MCF 10A (cell line): Measurements from ENCODE around the gene CKS1B. TPM values are rescaled to one million over a fixed set of nuclear protein-coding genes. Genes with fewer than 3 reads are reported as not detected.
A peak's percentile ranks its signal among the peaks of the same experiment; 100 is the strongest.

Experiments
- BruUV-seq: library from RNA; stranded (reverse); fragments of 400-500 nt; replicated peaks from 2 replicates; lab custom pipeline; 2021; lab: Mats Ljungman, UMichigan
- CTCF ChIA-PET: fragments of 300-600 bp; sonication (Branson Sonifier 250); formaldehyde crosslinking; extraction: SDS; loops from one replicate; lab custom pipeline; 2021; ENCODE audit warnings: antibody characterized with exemption, inconsistent platforms; lab: Yijun Ruan, JAX
- POLR2A ChIA-PET: fragments of 300-600, 350-650 bp; sonication (Branson Sonifier 250); formaldehyde crosslinking; extraction: SDS; loops from one replicate; lab custom pipeline; 2020; ENCODE audit warnings: antibody characterized with exemption, inconsistent platforms; lab: Yijun Ruan, JAX
- DNase-seq: peaks from one replicate; pipeline ENCODE4 v3.0.0-alpha.2; 2018; ENCODE audit not compliant: unreplicated experiment
- H3K27ac Mint-ChIP-seq: one replicate; pipeline ENCODE4 v1.8.0; 2022; ENCODE audit warnings: mild to moderate bottlenecking, low read depth, mixed read lengths; ENCODE audit not compliant: unreplicated experiment
- H3K27me3 Mint-ChIP-seq: one replicate; pipeline ENCODE4 v1.8.0; 2022; ENCODE audit warnings: mixed read lengths; ENCODE audit not compliant: insufficient read depth, unreplicated experiment
- H3K36me3 Mint-ChIP-seq: one replicate; pipeline ENCODE4 v1.8.0; 2022; ENCODE audit warnings: mild to moderate bottlenecking, moderate library complexity, mixed read lengths; ENCODE audit not compliant: insufficient read depth, unreplicated experiment
- H3K4me1 Mint-ChIP-seq: one replicate; pipeline ENCODE4 v1.8.0; 2022; ENCODE audit warnings: mixed read lengths; ENCODE audit not compliant: insufficient read depth, unreplicated experiment
- H3K4me3 Mint-ChIP-seq: one replicate; pipeline ENCODE4 v1.8.0; 2022; ENCODE audit warnings: mild to moderate bottlenecking, moderate library complexity, mixed read lengths; ENCODE audit not compliant: unreplicated experiment
- H3K9me3 Mint-ChIP-seq: one replicate; pipeline ENCODE4 v1.8.0; 2022; ENCODE audit warnings: mixed read lengths; ENCODE audit not compliant: unreplicated experiment
- CTCF ChIP-seq: fragments of 200-600 bp; IDR thresholded peaks from one replicate; pipeline ENCODE4 v1.8.0; 2022; ENCODE audit warnings: antibody characterized with exemption, mild to moderate bottlenecking; ENCODE audit not compliant: unreplicated experiment
- intact Hi-C: fragments of 100-400 bp; cut with micrococcal nuclease; formaldehyde crosslinking; loops from 2 replicates; pipeline ENCODE4 v1.14.1; 2022
- total RNA-seq: library from RNA; stranded (reverse); gene quantifications from 2 replicates; pipeline ENCODE4 v1.2.3, GENCODE V29; 2022

CKS1B gene
- total RNA-seq, 1 experiment from 2014 or later = 285 TPM

- H3K4me1 Mint-ChIP-seq = peaks cover 44% of the 10 kb centered on the region
- H3K36me3 Mint-ChIP-seq = peaks cover 26% of the 10 kb centered on the region
- no peaks in the 10 kb centered on the region for H3K9me3 Mint-ChIP-seq
These were observed 17.3 kb upstream of the CKS1B start for GRCh38 chr1:154957091-154957657.

GRCh38 chr1:154958036-154958435 lies 16.4 kb upstream of the CKS1B start:
- Mint-ChIP-seq H3K36me3 (peaks cover 35% of the 10 kb centered on the region), H3K4me1 (peaks cover 49% of the 10 kb centered on the region), H3K27ac (no peak overlapping the region), H3K9me3 (no peaks in the 10 kb centered on the region), H3K27me3 (no peaks in the 10 kb centered on the region), H3K4me3 (no peak overlapping the region)
- no peak for TF ChIP-seq CTCF
- no TSS peak for BruUV-seq
- no peak for DNase-seq
- POLR2A ChIA-PET = interaction anchor here (12.3 to 39.6 kb wide), 2 partner anchors 22 to 31 kb away, joined by 114 to 1917 read pairs; partner anchors contain the start of genes CKS1B, FLAD1, LENEP and PMVK
- CTCF ChIA-PET = interaction anchor here (0.8 to 1.6 kb wide), 4 partner anchors 20 to 127 kb away, joined by 3 to 4 read pairs (median 3); no protein-coding TSS in a partner anchor
- intact Hi-C loops = no loop called here

More at GRCh38 chr1:154957091-154957657, 17.3 kb upstream of the CKS1B start:
- Mint-ChIP-seq H3K4me3 (peak overlapping the region; percentile 88), H3K27ac (peak overlapping the region; percentile 67), H3K27me3 (no peaks in the 10 kb centered on the region)
- CTCF ChIA-PET = interaction anchor here (0.6 to 4.2 kb wide), 13 partner anchors 8 to 105 kb away, joined by 3 to 45 read pairs (median 10); partner anchors contain the start of genes ADAM15, FLAD1, PMVK and SHC1
- intact Hi-C loops = no loop called here
- BruUV-seq = no TSS peak
- no peak for TF ChIP-seq CTCF
- no peak for DNase-seq
- POLR2A ChIA-PET = interaction anchor here (1.5 to 39.6 kb wide), 7 partner anchors 8 to 128 kb away, joined by 3 to 1917 read pairs (median 12); partner anchors contain the start of genes CKS1B, FLAD1, LENEP and PMVK

GRCh38 chr1:154958681-154959425 lies 15.6 kb upstream of the CKS1B start:
- DNase-seq = no peak
- CTCF ChIA-PET = interaction anchor here (1.1 to 1.6 kb wide), 3 partner anchors 59 to 126 kb away, joined by 3 to 5 read pairs (median 3); no protein-coding TSS in a partner anchor
- POLR2A ChIA-PET = interaction anchor here (0.9 to 39.6 kb wide), 3 partner anchors 8 to 30 kb away, joined by 3 to 1917 read pairs (median 114); partner anchors contain the start of genes CKS1B, FLAD1, LENEP and PMVK
- Mint-ChIP-seq H3K4me1 (peaks cover 50% of the 10 kb centered on the region), H3K4me3 (no peak overlapping the region), H3K27ac (peak overlapping the region; percentile 33), H3K9me3 (no peaks in the 10 kb centered on the region), H3K36me3 (peaks cover 43% of the 10 kb centered on the region), H3K27me3 (no peaks in the 10 kb centered on the region)
- no peak for TF ChIP-seq CTCF
- BruUV-seq = no TSS peak
- intact Hi-C loops = no loop called here

- CTCF ChIA-PET = interaction anchor here (0.6 to 1.6 kb wide), 5 partner anchors 10 to 1345 kb away, joined by 3 to 5 read pairs (median 3); no protein-coding TSS in a partner anchor
- no peak for DNase-seq
- POLR2A ChIA-PET = interaction anchor here (0.9 to 39.6 kb wide), 3 partner anchors 8 to 29 kb away, joined by 3 to 1917 read pairs (median 114); partner anchors contain the start of genes CKS1B, FLAD1, LENEP and PMVK
- peaks cover 48% of the 10 kb centered on the region for H3K4me1 Mint-ChIP-seq
- no TSS peak for BruUV-seq
- TF ChIP-seq CTCF = no peak
- intact Hi-C loops = no loop called here
- peak overlapping the region; percentile 73 for H3K4me3 Mint-ChIP-seq
- no peaks in the 10 kb centered on the region for H3K27me3 Mint-ChIP-seq
- H3K36me3 Mint-ChIP-seq = peaks cover 48% of the 10 kb centered on the region
- no peaks in the 10 kb centered on the region for H3K9me3 Mint-ChIP-seq
- H3K27ac Mint-ChIP-seq = peak overlapping the region; percentile 33
These were observed 15.1 kb upstream of the CKS1B start for GRCh38 chr1:154959426-154959780.
